Body of pancreas (tissue), 4 donors: ENCODE measurements around the gene OR2J3. TPM values are rescaled to one million over a fixed set of nuclear protein-coding genes. Genes with fewer than 3 reads are reported as not detected.
"Not testable (repeated sequence)": the region's sequence is repeated elsewhere in the genome, so short reads cannot be mapped to it uniquely, and the experiment has no call there.

Experiments
- ATAC-seq: fragments of 150-250 bp; one replicate; pipeline ENCODE4 v1.9.1; 2016
- DNase-seq, 4 donors: peaks; one replicate each; pipeline ENCODE4 v3.0.0-alpha.2; 2019
- H3K27ac ChIP-seq, 4 donors: fragments of 200-600 bp; sonication (generic); 1 replicate in 3 of 4; 2 replicates in 1 of 4; pipeline versions ENCODE4 v1.5.1 to v1.6.1; 2016 to 2019; ENCODE audit warnings: mild to moderate bottlenecking in 1 of 4, mixed read lengths in 1 of 4, moderate library complexity in 1 of 4
- H3K27me3 ChIP-seq, 2 donors: fragments of 200-600 bp; sonication (generic); one replicate each; pipeline ENCODE4 v1.6.0; 2016; ENCODE audit warnings: mild to moderate bottlenecking in 1 of 2
- H3K36me3 ChIP-seq, 2 donors: fragments of 200-600 bp; sonication (generic); replicated peaks in 1 of 2; 2 replicates each; pipeline ENCODE4 v1.5.1; 2016; ENCODE audit warnings: low read depth in 2 of 2; ENCODE audit not compliant: insufficient read depth in 1 of 2
- H3K4me1 ChIP-seq: fragments of 200-600 bp; sonication (generic); one replicate; pipeline ENCODE4 v1.6.0; 2016
- H3K4me3 ChIP-seq, 2 donors: fragments of 200-600 bp; sonication (generic); 1 replicate in 1 of 2; 2 replicates in 1 of 2; pipeline ENCODE4 v1.5.1; 2016 to 2019
- H3K9me3 ChIP-seq, 3 donors: fragments of 200-600 bp; sonication (generic); 1 replicate in 2 of 3; 2 replicates in 1 of 3; pipeline ENCODE4 v1.5.1; 2016
- CTCF ChIP-seq, 7 experiments: fragments of 450-650 bp in 4 of 7; fragments of 200-600 bp in 3 of 7; sonication (generic) in 3 of 7; IDR thresholded peaks; one replicate each; pipeline ENCODE4 v1.5.1; 2016 to 2019; ENCODE audit warnings: antibody characterized with exemption in 7 of 7
- POLR2A ChIP-seq, 3 donors: fragments of 450-650 bp; IDR thresholded peaks; one replicate each; pipeline ENCODE4 v1.6.1; 2016; ENCODE audit warnings: antibody characterized with exemption in 3 of 3, mild to moderate bottlenecking in 2 of 3
- WGBS, 2 donors: methylation state at CpG; one replicate each; pipeline ENCODE4 v1.1.5; 2017; 5-methylcytosine and 5-hydroxymethylcytosine counted together
- intact Hi-C: fragments of 100-400 bp; cut with DNase I; formaldehyde crosslinking; loops from one replicate; pipeline ENCODE4 v1.15.1; 2023
- total RNA-seq, 2 donors: library from RNA; depleted of rRNA; stranded (reverse); fragments of >200 nt; gene quantifications; one replicate each; pipeline ENCODE4 v1.1.0, GENCODE V29; 2016

OR2J3 gene
- total RNA-seq, 2 donors from 2014 or later, result not detected

GRCh38 chr6:29137724-29138123 lies 29.9 kb downstream of the OR2J3 start:
- Histone ChIP-seq H3K27ac (no peak overlapping the region), H3K9me3 (no peaks in the 10 kb centered on the region), H3K27me3 (no peaks in the 10 kb centered on the region), H3K4me3 (no peak overlapping the region), H3K4me1 (no peaks in the 10 kb centered on the region), H3K36me3 (no peaks in the 10 kb centered on the region)
- 70 to 73% methylated on average over 4 of the region's 4 CpGs for WGBS, 2 donors
- no peak for ATAC-seq
- intact Hi-C loops, result no loop called here
- TF ChIP-seq CTCF (IDR thresholded peaks at IDR 0.05) (no peak), POLR2A (IDR thresholded peaks at IDR 0.05) (no peak)
- no peak for DNase-seq

GRCh38 chr6:29141606-29142005 lies 33.7 kb downstream of the OR2J3 start:
- H3K9me3 ChIP-seq, result no peaks in the 10 kb centered on the region
- H3K27me3 ChIP-seq, result no peaks in the 10 kb centered on the region
- DNase-seq (no peak), ATAC-seq (no peak)
- no peak overlapping the region for H3K4me3 ChIP-seq
- H3K4me1 ChIP-seq, result no peaks in the 10 kb centered on the region
- H3K27ac ChIP-seq, result no peak overlapping the region
- intact Hi-C loops, result no loop called here
- 95 to 98% methylated on average over 1 of the region's 1 CpG for WGBS, 2 donors
- TF ChIP-seq POLR2A (IDR thresholded peaks at IDR 0.05) (no peak), CTCF (IDR thresholded peaks at IDR 0.05) (no peak)
- no peaks in the 10 kb centered on the region for H3K36me3 ChIP-seq

- H3K4me1 ChIP-seq, result no peaks in the 10 kb centered on the region
- H3K27ac ChIP-seq, result no peak overlapping the region
- DNase-seq, result no peak
- H3K9me3 ChIP-seq, result no peaks in the 10 kb centered on the region
- no peak overlapping the region for H3K4me3 ChIP-seq
- TF ChIP-seq POLR2A (IDR thresholded peaks at IDR 0.05), result no peak
- no peak for TF ChIP-seq CTCF (IDR thresholded peaks at IDR 0.05)
- no peaks in the 10 kb centered on the region for H3K27me3 ChIP-seq
- no peaks in the 10 kb centered on the region for H3K36me3 ChIP-seq
- ATAC-seq, result no peak
- intact Hi-C loops, result no loop called here
Observed at GRCh38 chr6:29142309-29142708, 34.5 kb downstream of the OR2J3 start.

- TF ChIP-seq CTCF (IDR thresholded peaks at IDR 0.05) (no peak), POLR2A (IDR thresholded peaks at IDR 0.05) (no peak)
- intact Hi-C loops, result no loop called here
- DNase-seq, result no peak
- no peak for ATAC-seq
- Histone ChIP-seq H3K36me3 (no peaks in the 10 kb centered on the region), H3K4me1 (no peaks in the 10 kb centered on the region), H3K4me3 (no peak overlapping the region), H3K27me3 (no peaks in the 10 kb centered on the region), H3K27ac (no peak overlapping the region), H3K9me3 (no peaks in the 10 kb centered on the region)
- WGBS, 2 donors, result 45 to 58% methylated on average over 2 of the region's 2 CpGs
Observed at GRCh38 chr6:29146179-29146578, 38.3 kb downstream of the OR2J3 start.

GRCh38 chr6:29147074-29147473 lies 39.2 kb downstream of the OR2J3 start:
- Histone ChIP-seq H3K4me3 (no peak overlapping the region), H3K27me3 (no peaks in the 10 kb centered on the region), H3K9me3 (no peaks in the 10 kb centered on the region), H3K4me1 (no peaks in the 10 kb centered on the region), H3K27ac (no peak overlapping the region), H3K36me3 (no peaks in the 10 kb centered on the region)
- no peak for ATAC-seq
- WGBS, 2 donors, result 81 to 84% methylated on average over 3 of the region's 3 CpGs
- DNase-seq, result no peak
- intact Hi-C loops, result no loop called here
- TF ChIP-seq CTCF (IDR thresholded peaks at IDR 0.05) (no peak), POLR2A (IDR thresholded peaks at IDR 0.05) (no peak)

GRCh38 chr6:29149444-29149843 lies 41.6 kb downstream of the OR2J3 start:
- H3K4me3 ChIP-seq, DNase-seq, H3K27ac ChIP-seq, intact Hi-C loops, H3K36me3 ChIP-seq, H3K27me3 ChIP-seq, H3K4me1 ChIP-seq, H3K9me3 ChIP-seq, ATAC-seq: not testable (repeated sequence)
- 48 to 61% methylated on average over 3 of the region's 3 CpGs for WGBS, 2 donors
